ENCODE data around the gene B4GALT2. TPM values are rescaled to one million over a fixed set of nuclear protein-coding genes. Genes with fewer than 3 reads are reported as not detected.

Gene B4GALT2
- total and polyA plus RNA-seq, 2 of the 8 experiments (the other 6 are each of a cell fraction or from before 2014, with no cell fraction given), result 56.5 to 121 TPM

DNA sequence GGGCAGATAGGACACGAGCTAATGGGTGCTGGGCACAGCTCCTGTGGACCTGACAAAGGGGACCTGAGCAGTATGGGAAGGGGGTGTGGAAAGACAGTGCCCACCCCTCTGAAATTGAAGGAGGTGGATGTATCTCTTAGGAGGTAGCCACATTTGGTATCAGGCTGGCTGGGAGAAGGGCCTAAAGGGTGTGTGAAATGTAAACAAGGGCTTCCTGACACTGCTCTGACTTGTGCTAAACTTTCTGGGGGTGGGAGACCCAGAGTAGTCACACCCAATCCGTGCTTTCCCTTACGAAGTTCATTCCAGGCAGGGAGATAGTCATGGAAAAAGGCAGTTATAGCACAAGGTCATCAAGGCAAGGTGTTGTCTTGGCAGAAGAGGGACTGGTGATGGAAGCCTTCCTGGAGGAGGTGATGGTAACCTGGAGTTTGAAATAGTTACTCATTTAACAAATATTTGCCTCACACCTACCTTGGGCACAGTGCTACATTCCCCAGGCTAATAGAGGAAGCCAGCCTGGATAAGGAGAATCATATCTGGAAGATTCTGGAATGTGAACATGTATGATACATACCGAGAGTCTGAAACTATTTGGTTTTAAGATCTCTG, 7.1 kb downstream of the B4GALT2 start (continued):
- TF ChIP-seq PHF8 (conservative IDR thresholded peaks at IDR 0.05; ENCODE audit: low read depth, low read length) (no peak), HDAC6 (IDR thresholded peaks at IDR 0.05; ENCODE audit: low read depth, low read length) (no peak), JUND (IDR thresholded peaks at IDR 0.05; ENCODE audit: low read length) (no peak)

Data from H1 (cell line).